Colonic mucosa (tissue), 4 donors: Measurements from ENCODE around the gene TP53I13. TPM values are rescaled to one million over a fixed set of nuclear protein-coding genes. Genes with fewer than 3 reads are reported as not detected.
A peak's percentile ranks its signal among the peaks of the same experiment; 100 is the strongest.

ENCODE experiments used
- DNase-seq: peaks from one replicate; pipeline ENCODE4 v3.0.0-alpha.2; 2020
- H3K27ac ChIP-seq: fragments of 200-600 bp; one replicate; pipeline ENCODE4 v1.8.0; 2021
- H3K27me3 ChIP-seq: fragments of 200-600 bp; one replicate; pipeline ENCODE4 v1.8.0; 2021
- H3K36me3 ChIP-seq: fragments of 200-600 bp; one replicate; pipeline ENCODE4 v1.8.0; 2021
- H3K4me1 ChIP-seq: fragments of 200-600 bp; one replicate; pipeline ENCODE4 v1.8.0; 2021; ENCODE audit warnings: mild to moderate bottlenecking
- H3K4me3 ChIP-seq: fragments of 200-600 bp; one replicate; pipeline ENCODE4 v1.8.0; 2021
- H3K9ac ChIP-seq, 2 donors: one replicate each; pipeline ENCODE4 v1.7.0; 2013; ENCODE audit warnings: control low read depth in 2 of 2, low read depth in 2 of 2, low read length in 2 of 2
- H3K9me3 ChIP-seq: fragments of 200-600 bp; one replicate; pipeline ENCODE4 v1.8.0; 2021
- CTCF ChIP-seq: fragments of 200-600 bp; IDR thresholded peaks from one replicate; pipeline ENCODE4 v1.8.0; 2022; ENCODE audit warnings: antibody characterized with exemption, mild to moderate bottlenecking
- intact Hi-C: fragments of 100-400 bp; cut with DNase I; formaldehyde crosslinking; loops from one replicate; pipeline ENCODE4 v1.14.1; 2022
- total RNA-seq, 2 donors: library from RNA; stranded (reverse); fragmentation: NEBNext Ultra II Directional in 1 of 2; extraction: Animal tissue kit (Norgen Biotek cat#: 25700) in 1 of 2; gene quantifications; one replicate each; pipeline ENCODE4 v1.2.1, GENCODE V29; 2021
- donor health status: healthy.
- donor health status: DM: no; HTN: no; CAD: no.
- donor health status: DM: no; HTN: no; CAD: no.

Gene TP53I13
- total RNA-seq, 2 donors from 2014 or later, result 41.2 to 91.2 TPM

- Histone ChIP-seq H3K9me3 (no peaks in the 10 kb centered on the region), H3K9ac (no peak overlapping the region), H3K36me3 (no peaks in the 10 kb centered on the region), H3K27ac (no peak overlapping the region), H3K4me1 (peaks cover 8% of the 10 kb centered on the region), H3K4me3 (no peak overlapping the region), H3K27me3 (no peaks in the 10 kb centered on the region)
- intact Hi-C loops, result no loop called here
- DNase-seq, result no peak
- TF ChIP-seq CTCF, result no peak
Measured at GRCh38 chr17:29608986-29609385, 40.5 kb downstream of the TP53I13 start.

- no peak overlapping the region for H3K27ac ChIP-seq
- intact Hi-C loops, result no loop called here
- no peaks in the 10 kb centered on the region for H3K9me3 ChIP-seq
- H3K4me1 ChIP-seq, result peaks cover 8% of the 10 kb centered on the region
- no peak for DNase-seq
- H3K9ac ChIP-seq, result no peak overlapping the region
- no peak for TF ChIP-seq CTCF
- no peaks in the 10 kb centered on the region for H3K27me3 ChIP-seq
- H3K36me3 ChIP-seq, result no peaks in the 10 kb centered on the region
- H3K4me3 ChIP-seq, result no peak overlapping the region
Measured at GRCh38 chr17:29610395-29610794, 41.9 kb downstream of the TP53I13 start.

GRCh38 chr17:29611351-29612093, 43.0 kb downstream of the TP53I13 start:
- intact Hi-C loops, result no loop called here
- DNase-seq, result no peak
- no peaks in the 10 kb centered on the region for H3K36me3 ChIP-seq
- H3K9me3 ChIP-seq, result no peaks in the 10 kb centered on the region
- no peak overlapping the region for H3K4me3 ChIP-seq
- peaks cover 4% of the 10 kb centered on the region for H3K27me3 ChIP-seq
- no peak overlapping the region for H3K27ac ChIP-seq
- no peak overlapping the region for H3K9ac ChIP-seq
- peaks cover 8% of the 10 kb centered on the region for H3K4me1 ChIP-seq
- TF ChIP-seq CTCF, result no peak

- Histone ChIP-seq H3K9ac (no peak overlapping the region), H3K27me3 (peaks cover 4% of the 10 kb centered on the region), H3K4me3 (no peak overlapping the region), H3K36me3 (no peaks in the 10 kb centered on the region), H3K9me3 (no peaks in the 10 kb centered on the region), H3K4me1 (peaks cover 14% of the 10 kb centered on the region), H3K27ac (no peak overlapping the region)
- DNase-seq, result no peak
- intact Hi-C loops, result no loop called here
- no peak for TF ChIP-seq CTCF
Measured at GRCh38 chr17:29612094-29612403, 43.5 kb downstream of the TP53I13 start.

DNA sequence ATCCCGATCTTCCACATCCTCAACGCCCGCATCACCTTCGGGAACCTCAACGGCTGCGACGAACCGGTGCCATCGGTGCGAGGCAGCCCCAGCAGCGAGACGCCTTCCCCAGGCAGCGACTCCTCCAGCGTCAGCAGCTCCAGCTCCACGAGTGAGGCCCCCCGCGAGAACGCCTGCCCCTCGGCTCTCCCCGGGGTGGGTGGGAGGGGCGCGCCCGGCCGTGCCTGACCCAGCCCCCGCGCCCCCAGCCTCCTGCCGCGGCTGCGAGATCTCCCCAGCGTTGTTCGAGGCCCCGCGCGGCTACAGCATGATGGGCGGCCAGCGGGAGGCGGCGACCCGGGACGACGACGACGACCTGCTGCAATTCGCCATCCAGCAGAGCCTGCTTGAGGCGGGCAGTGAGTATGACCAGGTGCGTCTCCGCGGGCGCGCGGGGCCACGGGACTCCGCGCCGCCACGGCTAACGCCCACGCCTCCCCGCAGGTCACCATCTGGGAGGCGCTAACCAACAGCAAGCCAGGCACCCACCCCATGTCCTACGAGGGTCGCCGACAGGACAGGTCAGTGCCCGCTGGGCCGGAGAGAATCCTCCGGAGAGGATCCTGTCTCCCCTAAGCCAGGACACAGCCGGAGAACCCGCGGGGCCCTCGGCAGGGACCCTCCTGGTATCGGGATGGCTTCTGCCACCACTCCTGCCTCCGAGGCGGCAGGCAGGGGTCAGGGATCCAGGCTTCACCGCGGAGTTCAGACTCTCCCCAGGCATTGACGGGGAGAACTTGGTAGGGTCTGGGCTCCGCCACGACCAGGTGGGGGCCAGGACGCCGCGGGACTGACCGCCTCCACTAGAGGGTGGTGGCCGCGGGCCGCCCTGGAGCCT, 44.1 kb downstream of the TP53I13 start:
- H3K27ac ChIP-seq, result no peak overlapping the region
- intact Hi-C loops, result no loop called here

More for the DNA sequence above, 44.1 kb downstream of the TP53I13 start:
- Histone ChIP-seq H3K9me3 (no peaks in the 10 kb centered on the region), H3K4me3 (peak overlapping the region; percentile 31), H3K4me1 (peaks cover 20% of the 10 kb centered on the region), H3K27me3 (peaks cover 4% of the 10 kb centered on the region), H3K9ac (no peak overlapping the region), H3K36me3 (no peaks in the 10 kb centered on the region)
- DNase-seq, result no peak
- TF ChIP-seq CTCF, result no peak
